GM18505 (cell line): ENCODE results near the gene PI16.

Experiments used
- ATAC-seq: cut with Tn5 transposase; IDR thresholded peaks from one replicate; pipeline ENCODE4 v1.9.1; 2021; ENCODE audit not compliant: unreplicated experiment
- POLR2A ChIP-seq: IDR thresholded peaks from 4 replicates; pipeline ENCODE4 v1.6.1; 2011; ENCODE audit warnings: borderline replicate concordance; ENCODE audit not compliant: insufficient read depth, insufficient read length; ENCODE audit errors: extremely low read depth

The PI16 gene

GRCh38 chr6:36955671-36956445 lies 1.3 kb downstream of the PI16 start:
- ATAC-seq, result no peak
- no peak for TF ChIP-seq POLR2A

GRCh38 chr6:36956446-36956820 lies 1.9 kb downstream of the PI16 start:
- ATAC-seq, result no peak
- no peak for TF ChIP-seq POLR2A

- no peak for TF ChIP-seq POLR2A
- no peak for ATAC-seq
Observed at GRCh38 chr6:36957773-36958271, 3.3 kb downstream of the PI16 start.

GRCh38 chr6:36958775-36959554 lies 4.4 kb downstream of the PI16 start:
- no peak for ATAC-seq
- no peak for TF ChIP-seq POLR2A

GRCh38 chr6:36959555-36960250 lies 5.2 kb downstream of the PI16 start:
- no peak for ATAC-seq

GRCh38 chr6:36961441-36962435 lies 7.2 kb downstream of the PI16 start:
- no peak for TF ChIP-seq POLR2A
- ATAC-seq, result no peak

More at GRCh38 chr6:36959555-36960250, 5.2 kb downstream of the PI16 start:
- no peak for TF ChIP-seq POLR2A

- no peak for TF ChIP-seq POLR2A
- peak; percentile 52 for ATAC-seq
Observed at GRCh38 chr6:36962874-36963273, 8.3 kb downstream of the PI16 start.

- no peak for TF ChIP-seq POLR2A
- peak; percentile 31 for ATAC-seq
Observed at GRCh38 chr6:36963451-36964290, 9.1 kb downstream of the PI16 start.

- TF ChIP-seq POLR2A, result no peak
- no peak for ATAC-seq
Observed at GRCh38 chr6:36964349-36964748, 9.8 kb downstream of the PI16 start.

GRCh38 chr6:36964908-36965307 lies 10.4 kb downstream of the PI16 start:
- no peak for ATAC-seq
- TF ChIP-seq POLR2A, result no peak

- TF ChIP-seq POLR2A, result no peak
- ATAC-seq, result no peak
Observed at GRCh38 chr6:36967301-36967700, 12.8 kb downstream of the PI16 start.

- no peak for ATAC-seq
- no peak for TF ChIP-seq POLR2A
Observed at GRCh38 chr6:36967757-36968156, 13.2 kb downstream of the PI16 start.

- TF ChIP-seq POLR2A, result no peak
- no peak for ATAC-seq
Observed at GRCh38 chr6:36968266-36968977, 13.9 kb downstream of the PI16 start.
